GM12891 (cell line): Measurements from ENCODE around the gene DSCAM.

Experiments used
- PAX5 ChIP-seq: IDR thresholded peaks from 2 replicates; pipeline ENCODE4 v1.6.1; 2011; ENCODE audit warnings: low read length, moderate library complexity, mild to moderate bottlenecking; ENCODE audit not compliant: insufficient read depth, severe bottlenecking
- POLR2A ChIP-seq: IDR thresholded peaks from 2 replicates; pipeline ENCODE4 v1.6.1; 2011; ENCODE audit warnings: low read depth, low read length, control low read depth
- POLR2AphosphoS5 ChIP-seq: IDR thresholded peaks from 2 replicates; pipeline ENCODE4 v1.6.1; 2011; ENCODE audit warnings: low read depth, low read length, control low read depth
- POU2F2 ChIP-seq: IDR thresholded peaks from 2 replicates; pipeline ENCODE4 v1.6.1; 2011; ENCODE audit warnings: low read depth, mild to moderate bottlenecking, control low read depth, low read length, moderate library complexity
- TAF1 ChIP-seq: IDR thresholded peaks from 2 replicates; pipeline ENCODE4 v1.6.1; 2011; ENCODE audit warnings: low read depth, low read length, control low read depth

- TF ChIP-seq TAF1, result no peak
- no peak for TF ChIP-seq POLR2AphosphoS5
- no peak for TF ChIP-seq POLR2A
- no peak for TF ChIP-seq POU2F2
- no peak for TF ChIP-seq PAX5
Observed at GRCh38 chr21:40066221-40066620, 780.7 kb downstream of the DSCAM start.
